ENCODE data around the gene GNA15.
"Not testable (repeated sequence)": the region's sequence is repeated elsewhere in the genome, so short reads cannot be mapped to it uniquely, and the experiment has no call there.

The GNA15 gene

DNA sequence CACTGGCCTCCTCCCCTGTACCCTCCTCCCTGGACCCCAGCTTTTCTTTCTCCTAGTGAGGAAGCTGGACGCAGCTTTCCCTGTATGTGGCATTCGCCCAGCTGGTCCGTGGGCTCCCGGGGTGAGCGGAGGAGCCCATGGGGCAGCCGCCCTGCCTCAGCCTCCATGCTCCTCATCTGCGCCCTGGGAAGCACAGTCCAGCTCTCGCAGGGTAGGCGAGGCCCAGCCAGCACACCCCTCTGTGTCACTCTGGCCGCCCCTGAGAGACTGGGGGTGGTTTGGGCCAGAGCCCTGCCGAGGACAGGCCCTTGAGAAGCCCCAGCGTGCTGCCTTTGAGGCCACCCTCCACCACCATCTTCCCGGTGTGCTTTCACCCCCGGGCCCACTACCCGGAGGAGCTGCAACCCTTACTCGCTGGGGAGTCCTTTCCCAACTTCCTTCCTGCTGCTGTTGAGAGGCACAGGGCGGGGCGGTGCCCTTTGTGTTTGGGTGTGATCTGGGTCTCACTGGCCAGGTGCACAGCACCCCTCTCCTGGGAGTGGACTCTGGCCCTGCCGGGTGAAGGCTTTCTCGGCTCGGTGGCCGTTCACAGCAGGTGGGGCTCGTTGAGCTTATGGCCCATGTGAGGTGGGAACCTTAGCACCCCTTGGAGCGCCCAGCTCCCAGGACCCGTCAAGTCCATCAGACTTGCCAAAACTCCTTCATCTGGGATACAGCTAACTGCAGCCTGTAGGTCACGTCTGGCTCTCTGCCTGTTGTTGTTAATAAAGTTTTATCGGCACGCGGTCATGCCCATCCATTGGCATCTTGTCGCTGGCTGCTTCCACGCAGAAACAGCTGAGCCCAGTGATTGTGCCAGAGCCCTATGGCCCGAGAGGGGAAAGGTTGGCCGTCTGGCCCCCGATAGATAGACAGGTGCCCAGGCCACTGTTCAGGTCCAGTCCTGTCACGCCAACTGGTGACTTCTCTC is 53.1 kb downstream of the GNA15 start:
- Mint-ChIP-seq H3K27me3 (ENCODE audit: low read depth) (no peaks in the 10 kb centered on the region), H3K36me3 (ENCODE audit: low read depth) (peaks cover 19% of the 10 kb centered on the region)

DNA sequence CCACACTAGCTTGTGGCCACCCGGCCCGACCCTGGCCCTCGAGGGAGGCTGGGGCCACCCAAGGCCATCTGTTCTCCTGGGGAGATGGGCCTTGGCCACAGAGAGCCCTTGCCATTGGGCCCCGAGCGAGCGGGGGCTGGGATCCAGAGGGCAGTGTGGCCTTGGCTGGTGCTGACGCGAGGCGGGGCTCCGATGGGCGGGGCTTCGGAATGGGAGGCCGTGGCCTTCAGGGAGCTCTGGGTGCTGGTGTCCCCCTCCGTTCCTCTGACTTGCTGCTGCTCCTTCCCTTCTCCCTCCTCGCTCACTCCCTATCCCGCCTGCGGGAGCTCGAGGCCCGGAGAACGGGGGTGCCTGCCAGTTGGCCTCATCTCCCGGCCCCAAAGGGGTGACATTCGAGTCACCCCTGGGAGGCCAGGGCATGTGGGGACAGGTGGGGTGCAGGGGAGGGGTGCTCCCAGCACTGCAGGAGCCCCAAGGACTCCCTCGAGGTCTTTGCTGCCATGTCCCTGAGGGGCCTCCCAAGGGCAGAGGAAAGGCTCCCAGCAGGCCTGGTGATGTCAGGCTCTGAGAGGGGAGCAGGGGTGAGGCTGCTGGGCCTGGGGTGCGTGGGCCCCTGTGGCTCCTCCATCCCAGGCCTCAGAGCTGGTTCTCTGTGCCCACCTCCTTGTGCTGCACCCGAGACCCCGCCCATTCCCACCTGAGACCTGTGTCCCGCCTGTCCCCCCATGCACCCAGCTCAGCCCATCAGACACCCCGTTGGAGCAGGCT is 54.1 kb downstream of the GNA15 start:
- DNase-seq (ENCODE audit: low spot score) = no peak
- Mint-ChIP-seq H3K9me3 (no peaks in the 10 kb centered on the region), H3K4me1 (ENCODE audit: low read depth) (peaks cover 26% of the 10 kb centered on the region), H3K4me3 (no peak overlapping the region), H3K36me3 (ENCODE audit: low read depth) (peaks cover 20% of the 10 kb centered on the region), H3K27me3 (ENCODE audit: low read depth) (no peaks in the 10 kb centered on the region), H3K27ac (no peak overlapping the region)

More for the DNA sequence above, 53.1 kb downstream of the GNA15 start:
- H3K4me1 Mint-ChIP-seq (ENCODE audit: low read depth) = peaks cover 35% of the 10 kb centered on the region
- peak overlapping the region; percentile 36 for H3K27ac Mint-ChIP-seq
- peak overlapping the region; percentile 93 for H3K4me3 Mint-ChIP-seq
- no peaks in the 10 kb centered on the region for H3K9me3 Mint-ChIP-seq
- DNase-seq (ENCODE audit: low spot score) = no peak

GRCh38 chr19:3190470-3190770 is 54.6 kb downstream of the GNA15 start:
- peaks cover 16% of the 10 kb centered on the region for H3K36me3 Mint-ChIP-seq (ENCODE audit: low read depth)
- DNase-seq (ENCODE audit: low spot score) = no peak
- H3K27ac Mint-ChIP-seq = no peak overlapping the region
- no peaks in the 10 kb centered on the region for H3K9me3 Mint-ChIP-seq
- H3K27me3 Mint-ChIP-seq (ENCODE audit: low read depth) = no peaks in the 10 kb centered on the region
- peaks cover 21% of the 10 kb centered on the region for H3K4me1 Mint-ChIP-seq (ENCODE audit: low read depth)
- no peak overlapping the region for H3K4me3 Mint-ChIP-seq

GRCh38 chr19:3190921-3191805 is 55.3 kb downstream of the GNA15 start:
- no peak for DNase-seq (ENCODE audit: low spot score)
- H3K4me3 Mint-ChIP-seq = no peak overlapping the region
- no peaks in the 10 kb centered on the region for H3K9me3 Mint-ChIP-seq
- peaks cover 20% of the 10 kb centered on the region for H3K4me1 Mint-ChIP-seq (ENCODE audit: low read depth)
- peaks cover 19% of the 10 kb centered on the region for H3K36me3 Mint-ChIP-seq (ENCODE audit: low read depth)
- H3K27ac Mint-ChIP-seq = peak overlapping the region; percentile 45
- H3K27me3 Mint-ChIP-seq (ENCODE audit: low read depth) = no peaks in the 10 kb centered on the region

DNA sequence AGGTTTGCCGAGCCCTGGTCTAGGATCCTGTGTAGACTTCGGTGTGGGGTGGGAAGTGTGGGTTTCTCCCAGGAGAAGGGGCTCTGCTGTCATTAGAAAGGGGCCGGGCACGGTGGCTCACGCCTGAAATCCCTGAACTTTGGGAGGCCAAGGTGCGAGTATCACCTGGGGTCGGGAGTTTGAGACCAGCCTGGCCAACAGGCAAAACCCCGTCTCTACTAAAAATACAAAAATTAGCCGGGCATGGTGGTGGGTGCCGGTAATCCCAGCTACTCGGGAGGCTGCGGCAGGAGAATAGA is 55.9 kb downstream of the GNA15 start:
- not testable (repeated sequence) for H3K4me3 Mint-ChIP-seq; H3K9me3 Mint-ChIP-seq; H3K27ac Mint-ChIP-seq; DNase-seq (ENCODE audit: low spot score); H3K27me3 Mint-ChIP-seq (ENCODE audit: low read depth)
- Mint-ChIP-seq H3K36me3 (ENCODE audit: low read depth) (peaks cover 17% of the 10 kb centered on the region), H3K4me1 (ENCODE audit: low read depth) (peaks cover 16% of the 10 kb centered on the region)

DNA sequence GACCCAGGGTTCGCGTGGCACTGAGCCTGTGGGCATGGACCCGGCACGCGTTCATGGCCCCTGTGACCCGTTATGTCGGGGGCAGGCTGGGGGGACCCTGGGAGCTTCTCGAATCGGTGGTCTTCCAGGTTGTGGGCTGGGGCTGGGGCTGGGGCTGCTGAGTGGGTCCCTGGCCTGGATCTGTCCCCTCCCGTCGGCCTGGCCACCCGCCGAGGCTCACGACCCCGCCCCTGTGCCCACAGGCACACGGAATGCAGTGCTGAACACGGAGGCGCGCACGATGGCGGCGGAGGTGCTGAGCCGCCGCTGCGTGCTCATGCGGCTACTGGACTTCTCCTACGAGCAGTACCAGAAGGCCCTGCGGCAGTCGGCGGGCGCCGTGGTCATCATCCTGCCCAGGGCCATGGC is 56.4 kb downstream of the GNA15 start:
- H3K27ac Mint-ChIP-seq = no peak overlapping the region
- no peaks in the 10 kb centered on the region for H3K27me3 Mint-ChIP-seq (ENCODE audit: low read depth)
- H3K9me3 Mint-ChIP-seq = no peaks in the 10 kb centered on the region
- H3K36me3 Mint-ChIP-seq (ENCODE audit: low read depth) = peaks cover 15% of the 10 kb centered on the region
- no peak overlapping the region for H3K4me3 Mint-ChIP-seq
- H3K4me1 Mint-ChIP-seq (ENCODE audit: low read depth) = peaks cover 12% of the 10 kb centered on the region
- no peak for DNase-seq (ENCODE audit: low spot score)

DNA sequence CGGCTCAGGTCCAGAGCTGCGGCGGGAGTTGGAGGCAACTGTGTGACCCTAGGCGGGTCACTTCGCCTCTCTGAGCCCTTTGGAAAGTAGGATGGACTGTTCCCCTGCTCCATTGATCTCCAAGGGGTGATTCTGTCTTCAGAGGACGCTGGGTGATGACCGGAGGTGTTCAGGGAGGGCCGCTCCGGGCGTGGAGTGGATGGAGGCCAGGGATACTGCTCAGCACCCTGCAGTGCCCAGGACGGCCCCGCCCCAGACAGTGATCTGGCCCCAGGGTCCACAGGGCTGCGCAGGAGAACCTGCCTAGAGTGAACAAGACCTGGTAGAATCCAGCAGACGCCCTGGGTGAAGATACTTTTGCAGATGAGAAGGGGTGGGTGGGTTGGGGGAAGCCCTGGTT is 56.9 kb downstream of the GNA15 start:
- Mint-ChIP-seq H3K4me3 (no peak overlapping the region), H3K36me3 (ENCODE audit: low read depth) (peaks cover 15% of the 10 kb centered on the region), H3K27me3 (ENCODE audit: low read depth) (no peaks in the 10 kb centered on the region), H3K27ac (no peak overlapping the region), H3K4me1 (ENCODE audit: low read depth) (peaks cover 12% of the 10 kb centered on the region), H3K9me3 (no peaks in the 10 kb centered on the region)
- DNase-seq (ENCODE audit: low spot score) = no peak

DNA sequence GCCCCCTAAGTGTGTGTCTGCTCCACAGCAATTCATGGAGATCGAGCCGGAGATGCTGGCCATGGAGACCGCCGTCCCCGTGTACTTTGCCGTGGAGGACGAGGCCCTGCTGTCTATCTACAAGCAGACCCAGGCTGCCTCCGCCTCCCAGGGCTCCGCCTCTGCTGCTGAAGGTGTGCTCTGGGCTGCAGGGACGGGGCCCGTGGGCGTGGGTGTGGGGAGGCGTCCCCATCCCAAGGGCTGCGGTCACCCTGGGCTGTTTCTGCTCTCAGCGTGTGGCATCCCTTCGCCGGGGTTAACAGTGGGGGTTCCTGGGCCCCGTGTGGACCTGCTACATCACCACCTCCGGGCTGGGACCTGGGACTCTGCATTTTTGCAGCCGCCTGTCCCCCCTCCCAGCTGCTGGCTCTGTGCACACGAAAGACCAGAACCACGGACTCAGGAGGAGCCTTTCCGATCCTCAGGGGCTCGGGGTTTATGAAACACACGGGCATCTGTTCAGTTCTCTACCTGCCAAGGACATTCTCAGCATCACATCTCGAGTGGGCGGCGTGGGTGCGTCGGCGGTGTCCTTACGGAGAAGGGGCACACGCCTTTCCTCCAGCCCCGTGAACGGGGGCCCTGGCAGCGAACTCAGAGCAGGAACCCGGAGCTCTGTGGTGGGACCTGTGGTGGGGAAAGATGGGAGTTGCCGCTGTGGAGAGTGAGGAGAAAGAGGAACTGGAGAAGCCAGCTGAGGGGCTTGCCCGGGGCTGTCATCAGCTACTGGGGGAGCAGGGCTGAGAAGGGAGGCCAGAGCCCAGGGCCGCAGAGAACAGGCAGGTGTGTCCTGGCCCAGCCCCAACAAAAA is 57.6 kb downstream of the GNA15 start:
- no peak overlapping the region for H3K4me3 Mint-ChIP-seq
- no peaks in the 10 kb centered on the region for H3K27me3 Mint-ChIP-seq (ENCODE audit: low read depth)
- H3K9me3 Mint-ChIP-seq = no peaks in the 10 kb centered on the region
- DNase-seq (ENCODE audit: low spot score) = no peak
- H3K36me3 Mint-ChIP-seq (ENCODE audit: low read depth) = peaks cover 11% of the 10 kb centered on the region
- H3K27ac Mint-ChIP-seq = no peak overlapping the region
- H3K4me1 Mint-ChIP-seq (ENCODE audit: low read depth) = peaks cover 7% of the 10 kb centered on the region

DNA sequence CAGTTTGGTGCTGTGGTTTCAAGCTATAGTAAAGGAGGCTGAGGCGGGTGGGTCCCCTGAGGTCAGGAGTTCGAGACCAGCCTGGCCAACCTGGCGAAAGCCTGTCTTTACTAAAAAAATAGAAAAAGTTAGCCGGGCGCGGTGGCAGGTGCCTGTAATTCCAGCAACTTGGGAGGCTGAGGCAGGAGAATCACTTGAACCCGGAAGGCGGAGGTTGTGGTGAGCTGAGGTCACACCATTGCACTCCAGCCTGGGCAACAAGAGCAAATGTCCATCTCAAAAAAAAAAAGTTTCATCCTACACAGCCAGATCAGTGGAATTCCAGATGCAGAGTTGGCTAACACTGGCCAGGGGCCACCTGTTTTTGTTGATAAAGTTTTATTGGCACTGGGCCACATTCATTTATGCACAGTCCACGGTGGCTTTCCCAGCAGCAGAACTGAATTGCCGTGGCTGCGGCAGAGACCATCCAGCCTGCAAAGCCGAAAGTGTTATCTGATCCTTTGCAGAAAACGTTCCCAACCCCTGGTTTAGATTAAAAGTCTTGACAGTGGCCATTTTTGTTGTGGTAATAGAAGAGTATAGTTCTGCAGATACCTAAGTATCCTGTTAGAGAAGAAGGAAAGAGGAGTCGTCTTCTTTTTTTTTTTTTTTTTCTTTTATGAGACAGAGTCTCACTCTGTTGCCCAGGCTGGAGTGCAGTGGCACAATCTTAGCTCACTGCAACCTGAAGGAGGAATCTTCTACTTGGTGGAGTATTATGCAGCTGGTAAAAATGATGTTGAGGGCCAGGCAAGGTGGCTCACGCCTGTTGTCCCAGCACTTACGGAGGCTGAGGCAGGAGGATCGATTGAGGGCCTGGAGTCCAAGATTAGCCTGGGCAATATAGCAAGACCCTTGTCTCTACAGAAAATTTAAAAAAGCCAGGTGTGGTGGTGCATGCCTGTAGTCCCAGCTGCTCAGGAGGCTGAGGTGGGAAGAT is 58.6 kb downstream of the GNA15 start:
- H3K36me3 Mint-ChIP-seq (ENCODE audit: low read depth) = peaks cover 11% of the 10 kb centered on the region
- H3K27ac Mint-ChIP-seq = no peak overlapping the region
- H3K27me3 Mint-ChIP-seq (ENCODE audit: low read depth) = no peaks in the 10 kb centered on the region
- no peak overlapping the region for H3K4me3 Mint-ChIP-seq
- no peaks in the 10 kb centered on the region for H3K4me1 Mint-ChIP-seq (ENCODE audit: low read depth)
- no peaks in the 10 kb centered on the region for H3K9me3 Mint-ChIP-seq
- DNase-seq (ENCODE audit: low spot score) = no peak

DNA sequence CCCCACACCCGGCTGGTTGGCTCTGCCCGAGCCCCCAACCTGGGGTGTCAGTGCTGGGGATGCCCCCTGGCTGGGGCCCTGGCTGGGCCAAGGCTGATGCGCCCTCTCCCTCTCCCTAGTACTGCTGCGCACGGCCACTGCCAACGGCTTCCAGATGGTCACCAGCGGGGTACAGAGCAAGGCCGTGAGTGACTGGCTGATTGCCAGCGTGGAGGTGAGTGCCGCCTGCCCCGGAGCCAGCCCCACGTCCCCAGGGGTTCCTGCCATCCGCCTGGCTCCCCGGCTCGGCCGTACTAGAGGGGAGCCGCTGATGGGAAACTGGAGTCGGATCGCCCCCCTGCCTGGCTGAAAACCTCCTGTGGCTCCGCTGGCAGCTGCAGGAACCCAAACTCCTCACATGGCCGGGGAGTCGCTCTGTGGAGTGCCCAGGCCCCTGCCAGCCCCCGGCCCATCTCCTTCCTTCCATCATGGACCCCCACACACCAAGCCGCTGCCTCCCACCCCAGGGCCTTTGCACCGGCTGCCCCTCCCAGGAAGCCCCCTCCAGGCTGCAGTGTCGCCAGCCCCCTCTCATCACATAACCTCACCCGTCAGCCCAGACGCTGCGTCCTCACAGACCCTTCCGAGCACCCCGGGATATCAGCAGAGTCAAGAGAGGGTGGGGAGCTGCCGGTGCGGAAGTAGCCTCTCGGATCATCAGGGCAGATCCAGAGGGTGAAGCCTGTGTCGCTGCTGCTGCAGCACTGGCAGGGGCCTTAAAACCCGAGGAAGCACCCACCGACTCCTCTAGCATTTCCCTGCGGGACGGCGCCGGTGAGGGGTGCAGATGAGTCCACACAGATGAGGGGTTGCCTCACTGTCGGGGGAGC is 60.5 kb downstream of the GNA15 start:
- no peak overlapping the region for H3K4me3 Mint-ChIP-seq

DNA sequence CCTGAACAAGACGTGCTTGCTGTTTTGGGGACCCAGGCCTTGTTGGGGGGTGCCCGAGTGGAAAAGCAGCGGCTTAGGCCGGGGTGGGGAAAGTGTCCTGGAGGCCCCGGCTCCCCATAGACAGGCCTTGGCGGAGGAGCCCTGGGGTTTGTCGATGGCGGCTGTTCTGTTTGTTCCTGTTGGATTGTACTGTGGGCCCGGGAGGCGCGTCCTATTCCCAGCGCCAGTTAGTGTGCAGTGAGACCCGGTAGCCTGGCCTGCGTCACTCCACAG is 61.0 kb downstream of the GNA15 start:
- no peaks in the 10 kb centered on the region for H3K4me1 Mint-ChIP-seq (ENCODE audit: low read depth)
- H3K4me3 Mint-ChIP-seq = no peak overlapping the region
- no peaks in the 10 kb centered on the region for H3K27me3 Mint-ChIP-seq (ENCODE audit: low read depth)
- no peak overlapping the region for H3K27ac Mint-ChIP-seq
- peaks cover 11% of the 10 kb centered on the region for H3K36me3 Mint-ChIP-seq (ENCODE audit: low read depth)
- H3K9me3 Mint-ChIP-seq = no peaks in the 10 kb centered on the region
- DNase-seq (ENCODE audit: low spot score) = no peak

More for the DNA sequence above, 60.5 kb downstream of the GNA15 start:
- no peaks in the 10 kb centered on the region for H3K4me1 Mint-ChIP-seq (ENCODE audit: low read depth)
- H3K9me3 Mint-ChIP-seq = no peaks in the 10 kb centered on the region
- DNase-seq (ENCODE audit: low spot score) = no peak
- H3K36me3 Mint-ChIP-seq (ENCODE audit: low read depth) = peaks cover 11% of the 10 kb centered on the region
- no peaks in the 10 kb centered on the region for H3K27me3 Mint-ChIP-seq (ENCODE audit: low read depth)
- no peak overlapping the region for H3K27ac Mint-ChIP-seq

Measured in T-helper 2 cell treated with Interferon-gamma antibody and Interleukin-4, amounts not matched to agents 5 μg/mL and 100 μg/mL, for 36 hours (primary cell).